ENCODE results near the gene TRIM59. TPM values are rescaled to one million over a fixed set of nuclear protein-coding genes. Genes with fewer than 3 reads are reported as not detected.

Gene TRIM59
- total and polyA plus RNA-seq, 9 of the 15 experiments (the other 6 are each of a cell fraction or from before 2014, with no cell fraction given) = 16.8 to 101 (median 34.8) TPM

- Histone ChIP-seq H3K4me3 (no peak overlapping the region), H3K36me3 (ENCODE audit: control insufficient read depth, insufficient read depth, low read length) (no peaks in the 10 kb centered on the region), H2AFZ (ENCODE audit: low read depth, low read length) (no peak overlapping the region), H3K9me3 (replicated peaks; ENCODE audit: control insufficient read depth, insufficient read depth, low read depth, low read length) (peaks cover 5% of the 10 kb centered on the region; the same call in 1 of the 2 replicates), H3K4me2 (ENCODE audit: insufficient read depth, low read length) (no peak overlapping the region), H3K4me1 (replicated peaks in 1 of 2; ENCODE audit: control insufficient read depth in 2 of 2, insufficient read depth in 2 of 2, low read length in 2 of 2) (peaks cover 0 to 3% of the 10 kb centered on the region in 2 experiments; a peak in 1 of 5 replicates), H3K79me2 (ENCODE audit: control insufficient read depth, insufficient read depth, low read length) (no peaks in the 10 kb centered on the region), H3K9me1 (ENCODE audit: control insufficient read depth, insufficient read depth, low read length) (no peaks in the 10 kb centered on the region), H4K20me1 (replicated peaks; ENCODE audit: control insufficient read depth, insufficient read depth, low read length) (no peaks in the 10 kb centered on the region), H3K9ac (ENCODE audit: insufficient read depth in 1 of 2, low read depth in 2 of 2, low read length in 2 of 2) (no peak overlapping the region), H3K27ac (ENCODE audit: extremely low read depth, low read depth, low read length) (no peak overlapping the region), H3K27me3 (ENCODE audit: control insufficient read depth in 2 of 2, insufficient read depth in 2 of 2, low read length in 2 of 2) (no peaks in the 10 kb centered on the region)
- DNase-seq (ENCODE audit: extremely low read depth in 1 of 4, low spot score in 3 of 4) (no peak), FAIRE-seq (no peak), ATAC-seq (no peak)
- WGBS (ENCODE audit: insufficient coverage, low coverage, missing lambda C conversion rate) = 6% methylated on average over 1 of the region's 1 CpG
- POLR2A ChIA-PET = interaction anchor here (0.6 to 0.8 kb wide), 2 partner anchors 23 to 267 kb away, joined by 3 to 4 read pairs; no protein-coding TSS in a partner anchor
- in situ Hi-C loops (cut with MboI) = loop anchor here (25.0 kb wide), 1 partner anchor 587 kb away; no protein-coding TSS in a partner anchor
- CTCF ChIA-PET (ENCODE audit: low intra/inter-chr PET ratio) = no interaction called here
- BruUV-seq (replicated peaks) = no TSS peak
- TF ChIP-seq ELK1 (CRISPR knock-in tag; IDR thresholded peaks at IDR 0.05) (no peak), E2F6 (IDR thresholded peaks at IDR 0.05; ENCODE audit: borderline replicate concordance in 1 of 2, extremely low read depth in 1 of 2, insufficient read depth in 1 of 2, insufficient read length in 1 of 2, low read depth in 1 of 2, low read length in 1 of 2, poor library complexity in 1 of 2, severe bottlenecking in 1 of 2) (no peak), TSHZ1 (CRISPR knock-in tag; IDR thresholded peaks at IDR 0.05) (no peak), MYNN (IDR thresholded peaks at IDR 0.05) (no peak), MYNN (CRISPR knock-in tag; IDR thresholded peaks at IDR 0.05) (no peak), CREB5 (CRISPR knock-in tag; IDR thresholded peaks at IDR 0.05) (no peak), EHMT2 (IDR thresholded peaks at IDR 0.05) (no peak), BDP1 (IDR thresholded peaks at IDR 0.05; ENCODE audit: insufficient read depth, insufficient read length) (no peak), ZNF280B (CRISPR knock-in tag; IDR thresholded peaks at IDR 0.05) (no peak), ZNF253 (CRISPR knock-in tag; conservative IDR thresholded peaks at IDR 0.05) (no peak)
- intact Hi-C loops (cut with micrococcal nuclease) = no loop called here
Observed at GRCh38 chr3:160473978-160474377, 24.4 kb upstream of the TRIM59 start.
